CD4-positive, alpha-beta T cell (primary cell): ENCODE results near the gene HORMAD2. TPM values are rescaled to one million over a fixed set of nuclear protein-coding genes. Genes with fewer than 3 reads are reported as not detected.

Source experiments
- ATAC-seq: fragments of 200-7000 bp; cut with Tn5 transposase; one replicate; pipeline ENCODE4 v1.10.0; 2022; ENCODE audit warnings: mild to moderate bottlenecking; ENCODE audit not compliant: poor library complexity
- CTCF ChIA-PET: fragments of 350-600 bp; sonication (Branson Sonifier 250); formaldehyde crosslinking; loops from one replicate; lab custom pipeline; 2021; ENCODE audit warnings: antibody characterized with exemption, inconsistent platforms; lab: Charles Lee
- POLR2A ChIA-PET: fragments of 350-600 bp; sonication (Branson Sonifier 250); formaldehyde crosslinking; loops from one replicate; lab custom pipeline; 2021; ENCODE audit warnings: antibody characterized with exemption, inconsistent platforms; lab: Charles Lee
- DNase-seq, 14 experiments: peaks; one replicate each; pipeline ENCODE4 v3.0.0-alpha.2; 2013 to 2020; ENCODE audit warnings: mixed read lengths in 2 of 14
- H3K27ac ChIP-seq, 2 donors: one replicate each; pipeline versions ENCODE4 v1.5.1 to v1.7.0; 2013; ENCODE audit warnings: low read length in 2 of 2, low read depth in 1 of 2, mild to moderate bottlenecking in 1 of 2
- H3K27me3 ChIP-seq, 2 experiments: 1 replicate in 1 of 2; 2 replicates in 1 of 2; pipeline versions ENCODE4 v1.6.1 to v1.7.0; 2013; ENCODE audit warnings: low read length in 2 of 2, control low read depth in 1 of 2, mild to moderate bottlenecking in 1 of 2, moderate library complexity in 1 of 2; ENCODE audit not compliant: insufficient read depth in 2 of 2, control insufficient read depth in 1 of 2
- H3K36me3 ChIP-seq: one replicate; pipeline ENCODE4 v1.6.1; 2013; ENCODE audit warnings: low read length, control low read depth; ENCODE audit not compliant: insufficient read depth
- H3K4me1 ChIP-seq: one replicate; pipeline ENCODE4 v1.6.1; 2013; ENCODE audit warnings: low read length, control low read depth; ENCODE audit not compliant: insufficient read depth
- H3K4me3 ChIP-seq: one replicate; pipeline ENCODE4 v1.5.1; 2013; ENCODE audit warnings: mild to moderate bottlenecking, low read length, moderate library complexity
- H3K9me3 ChIP-seq, 2 experiments: 1 replicate in 1 of 2; 2 replicates in 1 of 2; pipeline versions ENCODE4 v1.6.1 to v1.7.0; 2013; ENCODE audit warnings: low read length in 2 of 2, mild to moderate bottlenecking in 2 of 2, control low read depth in 1 of 2, moderate library complexity in 1 of 2; ENCODE audit not compliant: control insufficient read depth in 1 of 2, insufficient read depth in 1 of 2
- H3K27ac Mint-ChIP-seq: one replicate; pipeline ENCODE4 v1.8.0; 2020; ENCODE audit warnings: mixed read lengths
- H3K27me3 Mint-ChIP-seq: one replicate; pipeline ENCODE4 v1.8.0; 2021; ENCODE audit warnings: mixed read lengths
- H3K36me3 Mint-ChIP-seq: one replicate; pipeline ENCODE4 v1.8.0; 2021; ENCODE audit warnings: low read depth, mixed read lengths
- H3K4me1 Mint-ChIP-seq: one replicate; pipeline ENCODE4 v1.8.0; 2021; ENCODE audit warnings: low read depth, mixed read lengths
- H3K4me3 Mint-ChIP-seq: one replicate; pipeline ENCODE4 v1.8.0; 2020; ENCODE audit warnings: mild to moderate bottlenecking, mixed read lengths
- H3K9me3 Mint-ChIP-seq: one replicate; pipeline ENCODE4 v1.8.0; 2020; ENCODE audit warnings: mixed read lengths
- intact Hi-C, 2 experiments: fragments of 100-400 bp; cut with DNase I in 1 of 2; cut with micrococcal nuclease in 1 of 2; formaldehyde crosslinking; loops; one replicate each; pipeline versions ENCODE4 v1.15.1 to v1.9.0; 2023 to 2025; cut with DNase I, micrococcal nuclease
- total RNA-seq, 174 experiments: library from RNA in 2 of 174; stranded (reverse) in 2 of 174; gene quantifications; one replicate each; pipeline ENCODE4 v1.2.3 and lab custom pipeline; 2021 to 2026
- TF ChIP-seq, protein P1 (sequence below): fragments of 200-600 bp; IDR thresholded peaks from one replicate; pipeline ENCODE4 v1.8.0; 2022; ENCODE audit warnings: antibody characterized with exemption, mild to moderate bottlenecking

The HORMAD2 gene
- total RNA-seq, 2 experiments from 2014 or later, result not detected

DNA sequence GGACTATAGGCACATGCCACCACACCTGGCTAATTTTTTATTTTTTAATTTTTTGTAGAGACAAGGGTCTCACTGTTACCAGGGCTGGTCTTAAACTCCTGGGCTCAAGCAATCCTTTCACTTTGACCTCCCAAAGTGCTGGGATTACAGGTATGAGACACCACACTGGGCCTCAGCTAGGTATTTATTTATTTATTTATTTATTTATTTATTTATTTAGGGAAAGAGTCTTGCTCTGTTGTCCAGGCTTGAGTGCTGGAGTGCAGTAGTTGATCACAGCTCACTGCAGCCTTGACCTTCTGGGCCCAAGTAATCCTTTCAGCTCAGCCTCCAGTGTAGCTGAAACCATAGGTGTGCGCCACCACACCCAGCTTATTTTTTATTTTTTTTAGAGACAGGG, 43.2 kb downstream of the HORMAD2 start:
- Mint-ChIP-seq H3K36me3 (no peaks in the 10 kb centered on the region), H3K9me3 (no peaks in the 10 kb centered on the region), H3K27ac (no peak overlapping the region), H3K4me1 (no peaks in the 10 kb centered on the region), H3K27me3 (no peaks in the 10 kb centered on the region), H3K4me3 (no peak overlapping the region)
- ATAC-seq, result no peak
- no peaks in the 10 kb centered on the region for H3K4me1 ChIP-seq
- no peaks in the 10 kb centered on the region for H3K36me3 ChIP-seq
- no peak overlapping the region for H3K27ac ChIP-seq
- no peak overlapping the region for H3K4me3 ChIP-seq
- POLR2A ChIA-PET, result no interaction called here
- CTCF ChIA-PET, result no interaction called here
- intact Hi-C loops, result no loop called here
- H3K27me3 ChIP-seq, result no peaks in the 10 kb centered on the region
- no peaks in the 10 kb centered on the region for H3K9me3 ChIP-seq
- TF ChIP-seq, protein P1, sequence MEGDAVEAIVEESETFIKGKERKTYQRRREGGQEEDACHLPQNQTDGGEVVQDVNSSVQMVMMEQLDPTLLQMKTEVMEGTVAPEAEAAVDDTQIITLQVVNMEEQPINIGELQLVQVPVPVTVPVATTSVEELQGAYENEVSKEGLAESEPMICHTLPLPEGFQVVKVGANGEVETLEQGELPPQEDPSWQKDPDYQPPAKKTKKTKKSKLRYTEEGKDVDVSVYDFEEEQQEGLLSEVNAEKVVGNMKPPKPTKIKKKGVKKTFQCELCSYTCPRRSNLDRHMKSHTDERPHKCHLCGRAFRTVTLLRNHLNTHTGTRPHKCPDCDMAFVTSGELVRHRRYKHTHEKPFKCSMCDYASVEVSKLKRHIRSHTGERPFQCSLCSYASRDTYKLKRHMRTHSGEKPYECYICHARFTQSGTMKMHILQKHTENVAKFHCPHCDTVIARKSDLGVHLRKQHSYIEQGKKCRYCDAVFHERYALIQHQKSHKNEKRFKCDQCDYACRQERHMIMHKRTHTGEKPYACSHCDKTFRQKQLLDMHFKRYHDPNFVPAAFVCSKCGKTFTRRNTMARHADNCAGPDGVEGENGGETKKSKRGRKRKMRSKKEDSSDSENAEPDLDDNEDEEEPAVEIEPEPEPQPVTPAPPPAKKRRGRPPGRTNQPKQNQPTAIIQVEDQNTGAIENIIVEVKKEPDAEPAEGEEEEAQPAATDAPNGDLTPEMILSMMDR, result no peak
- DNase-seq, result no peak

DNA sequence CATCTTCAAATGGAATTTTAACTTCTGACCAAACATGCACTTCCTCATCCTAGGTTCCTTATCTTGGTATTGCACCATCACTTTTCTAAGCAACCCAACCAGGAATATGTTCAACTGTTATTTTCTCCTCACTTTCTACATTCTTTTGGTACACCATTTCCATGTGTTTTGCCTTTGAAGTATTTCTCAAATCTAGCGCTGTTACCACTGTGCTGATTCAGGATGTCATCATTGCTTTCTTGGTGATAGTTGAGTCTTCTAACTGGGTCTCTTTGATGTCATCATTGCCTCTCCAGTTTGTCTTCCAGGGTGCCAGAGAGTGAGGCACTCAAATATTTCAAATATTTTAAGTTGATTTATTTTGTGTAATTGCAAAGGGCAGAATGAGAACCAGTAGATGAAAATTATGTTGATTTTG, 47.5 kb downstream of the HORMAD2 start:
- intact Hi-C loops, result no loop called here
- no peaks in the 10 kb centered on the region for H3K4me1 ChIP-seq

DNA sequence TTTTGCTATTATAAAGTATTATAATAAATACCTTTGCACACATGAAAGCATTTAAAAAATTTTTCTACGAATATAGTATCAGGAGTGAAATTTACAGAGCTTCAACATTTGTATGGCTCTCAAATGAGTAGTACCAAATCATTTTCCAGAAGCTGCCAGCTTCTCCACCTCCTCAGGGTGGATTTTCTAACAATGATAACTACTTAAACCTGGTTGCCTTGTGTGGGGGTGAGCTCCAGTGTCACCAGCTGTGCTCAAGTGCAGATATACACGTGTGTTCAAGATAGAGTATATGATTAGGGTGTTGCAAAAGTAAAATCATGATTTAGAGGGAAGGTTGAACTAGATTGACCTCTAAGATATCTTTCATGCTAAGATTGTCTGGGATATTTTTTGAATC, 48.2 kb downstream of the HORMAD2 start:
- intact Hi-C loops, result no loop called here
- H3K4me1 ChIP-seq, result no peaks in the 10 kb centered on the region
- peaks cover 5% of the 10 kb centered on the region for H3K27me3 Mint-ChIP-seq
- H3K27me3 ChIP-seq, result no peaks in the 10 kb centered on the region
- H3K27ac Mint-ChIP-seq, result no peak overlapping the region
- H3K27ac ChIP-seq, result no peak overlapping the region
- H3K4me3 ChIP-seq, result no peak overlapping the region
- no peaks in the 10 kb centered on the region for H3K36me3 ChIP-seq
- ChIA-PET CTCF (no interaction called here), POLR2A (no interaction called here)
- no peaks in the 10 kb centered on the region for H3K4me1 Mint-ChIP-seq
- H3K36me3 Mint-ChIP-seq, result no peaks in the 10 kb centered on the region
- H3K4me3 Mint-ChIP-seq, result no peak overlapping the region
- H3K9me3 ChIP-seq, result no peaks in the 10 kb centered on the region
- TF ChIP-seq, protein P1, result no peak
- ATAC-seq (no peak), DNase-seq (no peak)
- H3K9me3 Mint-ChIP-seq, result no peaks in the 10 kb centered on the region

More for the DNA sequence above, 47.5 kb downstream of the HORMAD2 start:
- TF ChIP-seq, protein P1, result no peak
- Mint-ChIP-seq H3K4me3 (no peak overlapping the region), H3K4me1 (no peaks in the 10 kb centered on the region), H3K9me3 (no peaks in the 10 kb centered on the region), H3K27ac (no peak overlapping the region), H3K36me3 (no peaks in the 10 kb centered on the region), H3K27me3 (peaks cover 5% of the 10 kb centered on the region)
- POLR2A ChIA-PET, result no interaction called here
- H3K9me3 ChIP-seq, result no peaks in the 10 kb centered on the region
- H3K36me3 ChIP-seq, result no peaks in the 10 kb centered on the region
- no peak for ATAC-seq
- no peaks in the 10 kb centered on the region for H3K27me3 ChIP-seq
- H3K4me3 ChIP-seq, result no peak overlapping the region
- CTCF ChIA-PET, result no interaction called here
- no peak for DNase-seq
- no peak overlapping the region for H3K27ac ChIP-seq
